ENCODE measurements around the gene WWOX. TPM values are rescaled to one million over a fixed set of nuclear protein-coding genes. Genes with fewer than 3 reads are reported as not detected.
A peak's percentile ranks its signal among the peaks of the same experiment; 100 is the strongest.

WWOX gene
- polyA plus RNA-seq, 1 donor from 2014 or later: 25.6 TPM

DNA sequence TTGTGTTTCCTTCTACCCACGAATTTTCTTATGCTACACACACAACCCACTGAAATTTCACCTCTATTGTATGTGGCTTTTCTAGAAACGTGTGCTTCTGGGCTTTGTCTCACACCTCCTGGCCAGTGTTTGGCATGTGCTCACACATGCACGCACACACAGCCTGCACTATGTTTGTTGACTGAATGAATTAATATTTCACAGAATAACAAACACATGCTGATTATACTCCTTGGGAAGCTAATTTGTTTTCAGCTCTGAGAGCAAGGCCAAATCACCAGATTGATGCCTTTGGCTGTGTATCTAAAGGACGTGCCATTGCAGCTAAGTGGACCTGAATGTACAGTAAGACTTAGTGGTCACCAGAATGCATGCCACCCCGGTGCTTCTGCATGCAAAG is 210.7 kb downstream of the WWOX start:
- H3K4me3 ChIP-seq (ENCODE audit: low read length): no peak overlapping the region
- no peaks in the 10 kb centered on the region for H3K9me3 ChIP-seq (ENCODE audit: low read length)
- no peaks in the 10 kb centered on the region for H3K36me3 ChIP-seq (ENCODE audit: insufficient read depth, low read length)
- H2AFZ ChIP-seq (ENCODE audit: low read depth, low read length): no peak overlapping the region
- H3K4me2 ChIP-seq (ENCODE audit: low read length): no peak overlapping the region
- no peak overlapping the region for H3K27ac ChIP-seq (ENCODE audit: low read length)
- H3K9me2 ChIP-seq (ENCODE audit: insufficient read depth, low read length): no peaks in the 10 kb centered on the region
- no peak overlapping the region for H3K9ac ChIP-seq (ENCODE audit: low read length)
- H3K79me2 ChIP-seq (replicated peaks; ENCODE audit: insufficient read depth, low read length): no peaks in the 10 kb centered on the region
- TF ChIP-seq, protein P1, sequence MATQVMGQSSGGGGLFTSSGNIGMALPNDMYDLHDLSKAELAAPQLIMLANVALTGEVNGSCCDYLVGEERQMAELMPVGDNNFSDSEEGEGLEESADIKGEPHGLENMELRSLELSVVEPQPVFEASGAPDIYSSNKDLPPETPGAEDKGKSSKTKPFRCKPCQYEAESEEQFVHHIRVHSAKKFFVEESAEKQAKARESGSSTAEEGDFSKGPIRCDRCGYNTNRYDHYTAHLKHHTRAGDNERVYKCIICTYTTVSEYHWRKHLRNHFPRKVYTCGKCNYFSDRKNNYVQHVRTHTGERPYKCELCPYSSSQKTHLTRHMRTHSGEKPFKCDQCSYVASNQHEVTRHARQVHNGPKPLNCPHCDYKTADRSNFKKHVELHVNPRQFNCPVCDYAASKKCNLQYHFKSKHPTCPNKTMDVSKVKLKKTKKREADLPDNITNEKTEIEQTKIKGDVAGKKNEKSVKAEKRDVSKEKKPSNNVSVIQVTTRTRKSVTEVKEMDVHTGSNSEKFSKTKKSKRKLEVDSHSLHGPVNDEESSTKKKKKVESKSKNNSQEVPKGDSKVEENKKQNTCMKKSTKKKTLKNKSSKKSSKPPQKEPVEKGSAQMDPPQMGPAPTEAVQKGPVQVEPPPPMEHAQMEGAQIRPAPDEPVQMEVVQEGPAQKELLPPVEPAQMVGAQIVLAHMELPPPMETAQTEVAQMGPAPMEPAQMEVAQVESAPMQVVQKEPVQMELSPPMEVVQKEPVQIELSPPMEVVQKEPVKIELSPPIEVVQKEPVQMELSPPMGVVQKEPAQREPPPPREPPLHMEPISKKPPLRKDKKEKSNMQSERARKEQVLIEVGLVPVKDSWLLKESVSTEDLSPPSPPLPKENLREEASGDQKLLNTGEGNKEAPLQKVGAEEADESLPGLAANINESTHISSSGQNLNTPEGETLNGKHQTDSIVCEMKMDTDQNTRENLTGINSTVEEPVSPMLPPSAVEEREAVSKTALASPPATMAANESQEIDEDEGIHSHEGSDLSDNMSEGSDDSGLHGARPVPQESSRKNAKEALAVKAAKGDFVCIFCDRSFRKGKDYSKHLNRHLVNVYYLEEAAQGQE (IDR thresholded peaks at IDR 0.05; ENCODE audit: borderline replicate concordance): no peak
- no peak for TF ChIP-seq EP300 (conservative IDR thresholded peaks at IDR 0.05; ENCODE audit: poor library complexity, severe bottlenecking)
- no peak for TF ChIP-seq SMC3 (conservative IDR thresholded peaks at IDR 0.05; ENCODE audit: poor library complexity)
- TF ChIP-seq TAF1 (IDR thresholded peaks at IDR 0.05; ENCODE audit: low read depth): no peak
- TF ChIP-seq MXI1 (conservative IDR thresholded peaks at IDR 0.05; ENCODE audit: poor library complexity, severe bottlenecking): no peak
- no peak for TF ChIP-seq CTCF (IDR thresholded peaks at IDR 0.05; ENCODE audit: poor library complexity, severe bottlenecking)
- no peak for TF ChIP-seq POLR2AphosphoS5 (IDR thresholded peaks at IDR 0.05)
- TF ChIP-seq EZH2 (IDR thresholded peaks at IDR 0.05; ENCODE audit: borderline replicate concordance, insufficient read depth, low read length, poor library complexity, severe bottlenecking): no peak
- H3F3A ChIP-seq (ENCODE audit: insufficient read depth, low read length, poor library complexity, severe bottlenecking): no peaks in the 10 kb centered on the region
- no peaks in the 10 kb centered on the region for H4K20me1 ChIP-seq (ENCODE audit: insufficient read depth)
- H3K27me3 ChIP-seq (ENCODE audit: insufficient read depth, low read depth, low read length): no peaks in the 10 kb centered on the region

GRCh38 chr16:78310990-78311561 is 211.6 kb downstream of the WWOX start:
- H2AFZ ChIP-seq (ENCODE audit: low read depth, low read length): no peak overlapping the region
- H3F3A ChIP-seq (ENCODE audit: insufficient read depth, low read length, poor library complexity, severe bottlenecking): no peaks in the 10 kb centered on the region
- TF ChIP-seq EZH2 (IDR thresholded peaks at IDR 0.05; ENCODE audit: borderline replicate concordance, insufficient read depth, low read length, poor library complexity, severe bottlenecking): no peak
- no peak for TF ChIP-seq TAF1 (IDR thresholded peaks at IDR 0.05; ENCODE audit: low read depth)
- TF ChIP-seq SMC3 (conservative IDR thresholded peaks at IDR 0.05; ENCODE audit: poor library complexity): no peak
- TF ChIP-seq, protein P1 (IDR thresholded peaks at IDR 0.05; ENCODE audit: borderline replicate concordance): peak; percentile 45
- TF ChIP-seq POLR2AphosphoS5 (IDR thresholded peaks at IDR 0.05): peak; percentile 16
- no peak for TF ChIP-seq MXI1 (conservative IDR thresholded peaks at IDR 0.05; ENCODE audit: poor library complexity, severe bottlenecking)
- TF ChIP-seq RAD21 (conservative IDR thresholded peaks at IDR 0.05): peak; percentile 14
- H3K9me2 ChIP-seq (ENCODE audit: insufficient read depth, low read length): no peaks in the 10 kb centered on the region
- no peak overlapping the region for H3K27ac ChIP-seq (ENCODE audit: low read length)
- no peaks in the 10 kb centered on the region for H3K36me3 ChIP-seq (ENCODE audit: insufficient read depth, low read length)
- H3K4me3 ChIP-seq (ENCODE audit: low read length): peak overlapping the region; percentile 18
- H3K9me3 ChIP-seq (ENCODE audit: low read length): no peaks in the 10 kb centered on the region
- no peaks in the 10 kb centered on the region for H3K79me2 ChIP-seq (replicated peaks; ENCODE audit: insufficient read depth, low read length)
- no peaks in the 10 kb centered on the region for H4K20me1 ChIP-seq (ENCODE audit: insufficient read depth)
- H3K9ac ChIP-seq (ENCODE audit: low read length): no peak overlapping the region
- no peaks in the 10 kb centered on the region for H3K27me3 ChIP-seq (ENCODE audit: insufficient read depth, low read depth, low read length)
- no peak overlapping the region for H3K4me2 ChIP-seq (ENCODE audit: low read length)

Measured in neural cell (in vitro differentiated cells).